GM10248 (cell line): ENCODE measurements around the gene TLR7.

ENCODE experiments used
- CTCF ChIA-PET: fragments of 300-600 bp; sonication (Branson Sonifier 250); formaldehyde crosslinking; extraction: SDS; loops from one replicate; lab custom pipeline; 2021; ENCODE audit warnings: antibody characterized with exemption; lab: Yijun Ruan, JAX
- POLR2A ChIA-PET: fragments of 350-650 bp; sonication (Branson Sonifier 250); formaldehyde crosslinking; extraction: SDS; loops from one replicate; lab custom pipeline; 2020; ENCODE audit warnings: antibody characterized with exemption; lab: Yijun Ruan, JAX
- DNase-seq: peaks from one replicate; pipeline ENCODE4 v3.0.0; 2012; ENCODE audit errors: extremely low spot score
- TF ChIP-seq, protein P1 (sequence below): IDR thresholded peaks from 2 replicates; pipeline ENCODE4 v1.5.1; 2012; ENCODE audit warnings: mild to moderate bottlenecking, low read depth; ENCODE audit errors: extremely low read depth, missing control alignments, control extremely low read depth

Gene TLR7

DNA sequence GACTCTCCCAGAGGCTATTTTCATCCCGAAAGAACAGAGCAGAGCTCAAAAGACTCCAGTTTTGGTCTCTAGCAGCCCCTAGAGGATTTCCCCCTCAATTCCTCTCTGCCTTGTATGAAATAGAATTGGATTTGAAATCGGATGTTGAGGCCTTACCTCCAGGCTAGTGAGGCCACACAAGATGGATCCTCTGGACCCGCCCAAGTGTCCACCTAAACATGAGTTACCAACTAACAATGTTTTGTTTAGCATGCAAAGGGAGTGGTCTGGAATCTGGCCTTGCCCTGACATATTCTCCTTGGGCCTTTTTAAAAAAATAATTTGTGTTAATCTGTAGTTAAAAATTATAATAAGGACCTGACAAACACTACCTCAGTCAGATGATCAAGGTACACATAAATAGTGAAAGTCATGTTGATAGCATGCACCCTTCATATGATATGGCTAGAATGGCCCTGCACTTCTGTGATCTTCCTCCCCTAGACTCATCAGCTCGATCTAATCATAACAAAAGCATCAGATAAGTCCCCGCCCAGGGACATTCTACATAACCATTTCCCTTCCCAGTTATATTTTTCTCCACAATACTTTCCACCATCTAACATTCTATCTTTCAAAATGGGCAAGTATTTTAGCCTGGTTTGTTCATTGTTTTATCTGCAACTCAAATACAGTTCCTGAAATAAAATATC is 46.1 kb downstream of the TLR7 start:
- TF ChIP-seq, protein P1, sequence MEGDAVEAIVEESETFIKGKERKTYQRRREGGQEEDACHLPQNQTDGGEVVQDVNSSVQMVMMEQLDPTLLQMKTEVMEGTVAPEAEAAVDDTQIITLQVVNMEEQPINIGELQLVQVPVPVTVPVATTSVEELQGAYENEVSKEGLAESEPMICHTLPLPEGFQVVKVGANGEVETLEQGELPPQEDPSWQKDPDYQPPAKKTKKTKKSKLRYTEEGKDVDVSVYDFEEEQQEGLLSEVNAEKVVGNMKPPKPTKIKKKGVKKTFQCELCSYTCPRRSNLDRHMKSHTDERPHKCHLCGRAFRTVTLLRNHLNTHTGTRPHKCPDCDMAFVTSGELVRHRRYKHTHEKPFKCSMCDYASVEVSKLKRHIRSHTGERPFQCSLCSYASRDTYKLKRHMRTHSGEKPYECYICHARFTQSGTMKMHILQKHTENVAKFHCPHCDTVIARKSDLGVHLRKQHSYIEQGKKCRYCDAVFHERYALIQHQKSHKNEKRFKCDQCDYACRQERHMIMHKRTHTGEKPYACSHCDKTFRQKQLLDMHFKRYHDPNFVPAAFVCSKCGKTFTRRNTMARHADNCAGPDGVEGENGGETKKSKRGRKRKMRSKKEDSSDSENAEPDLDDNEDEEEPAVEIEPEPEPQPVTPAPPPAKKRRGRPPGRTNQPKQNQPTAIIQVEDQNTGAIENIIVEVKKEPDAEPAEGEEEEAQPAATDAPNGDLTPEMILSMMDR, result no peak
- no peak for DNase-seq
- CTCF ChIA-PET, result no interaction called here

DNA sequence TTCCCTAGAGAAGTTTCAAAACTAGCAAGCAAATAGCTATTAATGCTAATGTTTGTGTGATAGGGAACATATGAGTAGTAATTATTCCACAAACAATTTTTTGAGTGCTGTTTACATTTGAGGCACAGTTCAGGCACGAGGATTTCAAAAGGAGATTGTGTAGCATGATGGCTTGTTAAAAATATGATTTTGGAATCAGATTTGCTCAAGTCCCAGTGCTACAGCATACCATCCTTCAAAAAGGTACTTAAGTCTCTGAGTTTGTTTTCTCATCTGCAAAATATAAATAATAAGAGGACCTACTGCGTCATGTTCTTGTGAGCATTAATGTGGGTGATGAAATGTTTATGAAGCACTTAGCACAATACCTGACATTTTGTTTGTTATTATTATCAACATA is 50.9 kb downstream of the TLR7 start:
- no peak for DNase-seq
- ChIA-PET CTCF (interaction anchor here (0.9 to 2.4 kb wide), 2 partner anchors 29 to 32 kb away, joined by 3 to 6 read pairs; no protein-coding TSS in a partner anchor), POLR2A (no interaction called here)
- TF ChIP-seq, protein P1, result no peak

More for the DNA sequence above, 46.1 kb downstream of the TLR7 start:
- POLR2A ChIA-PET, result no interaction called here

DNA sequence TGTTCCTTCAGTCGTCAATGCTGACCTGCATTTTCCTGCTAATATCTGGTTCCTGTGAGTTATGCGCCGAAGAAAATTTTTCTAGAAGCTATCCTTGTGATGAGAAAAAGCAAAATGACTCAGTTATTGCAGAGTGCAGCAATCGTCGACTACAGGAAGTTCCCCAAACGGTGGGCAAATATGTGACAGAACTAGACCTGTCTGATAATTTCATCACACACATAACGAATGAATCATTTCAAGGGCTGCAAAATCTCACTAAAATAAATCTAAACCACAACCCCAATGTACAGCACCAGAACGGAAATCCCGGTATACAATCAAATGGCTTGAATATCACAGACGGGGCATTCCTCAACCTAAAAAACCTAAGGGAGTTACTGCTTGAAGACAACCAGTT is 52.2 kb downstream of the TLR7 start:
- CTCF ChIA-PET, result interaction anchor here (1.1 to 2.4 kb wide), 2 partner anchors 18 to 27 kb away, joined by 3 to 6 read pairs; no protein-coding TSS in a partner anchor
- TF ChIP-seq, protein P1, result no peak
- POLR2A ChIA-PET, result no interaction called here
- no peak for DNase-seq

DNA sequence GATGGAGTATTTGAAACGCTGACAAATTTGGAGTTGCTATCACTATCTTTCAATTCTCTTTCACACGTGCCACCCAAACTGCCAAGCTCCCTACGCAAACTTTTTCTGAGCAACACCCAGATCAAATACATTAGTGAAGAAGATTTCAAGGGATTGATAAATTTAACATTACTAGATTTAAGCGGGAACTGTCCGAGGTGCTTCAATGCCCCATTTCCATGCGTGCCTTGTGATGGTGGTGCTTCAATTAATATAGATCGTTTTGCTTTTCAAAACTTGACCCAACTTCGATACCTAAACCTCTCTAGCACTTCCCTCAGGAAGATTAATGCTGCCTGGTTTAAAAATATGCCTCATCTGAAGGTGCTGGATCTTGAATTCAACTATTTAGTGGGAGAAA is 52.7 kb downstream of the TLR7 start:
- no peak for DNase-seq
- POLR2A ChIA-PET, result no interaction called here
- TF ChIP-seq, protein P1, result no peak
- CTCF ChIA-PET, result interaction anchor here (1.1 to 2.4 kb wide), 2 partner anchors 27 kb away, joined by 3 to 6 read pairs; no protein-coding TSS in a partner anchor

DNA sequence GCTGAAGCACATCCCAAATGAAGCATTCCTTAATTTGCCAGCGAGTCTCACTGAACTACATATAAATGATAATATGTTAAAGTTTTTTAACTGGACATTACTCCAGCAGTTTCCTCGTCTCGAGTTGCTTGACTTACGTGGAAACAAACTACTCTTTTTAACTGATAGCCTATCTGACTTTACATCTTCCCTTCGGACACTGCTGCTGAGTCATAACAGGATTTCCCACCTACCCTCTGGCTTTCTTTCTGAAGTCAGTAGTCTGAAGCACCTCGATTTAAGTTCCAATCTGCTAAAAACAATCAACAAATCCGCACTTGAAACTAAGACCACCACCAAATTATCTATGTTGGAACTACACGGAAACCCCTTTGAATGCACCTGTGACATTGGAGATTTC is 54.1 kb downstream of the TLR7 start:
- TF ChIP-seq, protein P1, result no peak
- ChIA-PET CTCF (no interaction called here), POLR2A (no interaction called here)
- no peak for DNase-seq

DNA sequence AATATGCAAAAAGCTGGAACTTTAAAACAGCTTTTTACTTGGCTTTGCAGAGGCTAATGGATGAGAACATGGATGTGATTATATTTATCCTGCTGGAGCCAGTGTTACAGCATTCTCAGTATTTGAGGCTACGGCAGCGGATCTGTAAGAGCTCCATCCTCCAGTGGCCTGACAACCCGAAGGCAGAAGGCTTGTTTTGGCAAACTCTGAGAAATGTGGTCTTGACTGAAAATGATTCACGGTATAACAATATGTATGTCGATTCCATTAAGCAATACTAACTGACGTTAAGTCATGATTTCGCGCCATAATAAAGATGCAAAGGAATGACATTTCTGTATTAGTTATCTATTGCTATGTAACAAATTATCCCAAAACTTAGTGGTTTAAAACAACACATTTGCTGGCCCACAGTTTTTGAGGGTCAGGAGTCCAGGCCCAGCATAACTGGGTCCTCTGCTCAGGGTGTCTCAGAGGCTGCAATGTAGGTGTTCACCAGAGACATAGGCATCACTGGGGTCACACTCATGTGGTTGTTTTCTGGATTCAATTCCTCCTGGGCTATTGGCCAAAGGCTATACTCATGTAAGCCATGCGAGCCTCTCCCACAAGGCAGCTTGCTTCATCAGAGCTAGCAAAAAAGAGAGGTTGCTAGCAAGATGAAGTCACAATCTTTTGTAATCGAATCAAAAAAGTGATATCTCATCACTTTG is 55.2 kb downstream of the TLR7 start:
- TF ChIP-seq, protein P1, result no peak
- no peak for DNase-seq
- POLR2A ChIA-PET, result no interaction called here

More for the DNA sequence above, 55.2 kb downstream of the TLR7 start:
- CTCF ChIA-PET, result interaction anchor here (1.0 kb wide), 1 partner anchor 25 kb away, joined by 4 read pairs; no protein-coding TSS in a partner anchor
